ENCODE measurements around the gene AGT.

AGT gene

GRCh38 chr1:230713915-230714764 lies at the start of gene AGT:
Gene AGT (minus strand): TSS chr1:230714122. CDS start chr1:230710823, 3,299 bp downstream.
- no peak within 1 kb of the TSS for H3K4me3 ChIP-seq (ENCODE audit: low read length)
- TF ChIP-seq, protein P1, sequence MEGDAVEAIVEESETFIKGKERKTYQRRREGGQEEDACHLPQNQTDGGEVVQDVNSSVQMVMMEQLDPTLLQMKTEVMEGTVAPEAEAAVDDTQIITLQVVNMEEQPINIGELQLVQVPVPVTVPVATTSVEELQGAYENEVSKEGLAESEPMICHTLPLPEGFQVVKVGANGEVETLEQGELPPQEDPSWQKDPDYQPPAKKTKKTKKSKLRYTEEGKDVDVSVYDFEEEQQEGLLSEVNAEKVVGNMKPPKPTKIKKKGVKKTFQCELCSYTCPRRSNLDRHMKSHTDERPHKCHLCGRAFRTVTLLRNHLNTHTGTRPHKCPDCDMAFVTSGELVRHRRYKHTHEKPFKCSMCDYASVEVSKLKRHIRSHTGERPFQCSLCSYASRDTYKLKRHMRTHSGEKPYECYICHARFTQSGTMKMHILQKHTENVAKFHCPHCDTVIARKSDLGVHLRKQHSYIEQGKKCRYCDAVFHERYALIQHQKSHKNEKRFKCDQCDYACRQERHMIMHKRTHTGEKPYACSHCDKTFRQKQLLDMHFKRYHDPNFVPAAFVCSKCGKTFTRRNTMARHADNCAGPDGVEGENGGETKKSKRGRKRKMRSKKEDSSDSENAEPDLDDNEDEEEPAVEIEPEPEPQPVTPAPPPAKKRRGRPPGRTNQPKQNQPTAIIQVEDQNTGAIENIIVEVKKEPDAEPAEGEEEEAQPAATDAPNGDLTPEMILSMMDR (conservative IDR thresholded peaks at IDR 0.05; ENCODE audit: low read depth, low read length) = no peak
- peak; percentile 33 for DNase-seq (ENCODE audit: low read depth)

- TF ChIP-seq, protein P1 (conservative IDR thresholded peaks at IDR 0.05; ENCODE audit: low read depth, low read length) = no peak
- H3K4me3 ChIP-seq (ENCODE audit: low read length) = no peak overlapping the region
- no peak for DNase-seq (ENCODE audit: low read depth)
These were observed 47.7 kb upstream of the AGT start for GRCh38 chr1:230761443-230762167.

DNA sequence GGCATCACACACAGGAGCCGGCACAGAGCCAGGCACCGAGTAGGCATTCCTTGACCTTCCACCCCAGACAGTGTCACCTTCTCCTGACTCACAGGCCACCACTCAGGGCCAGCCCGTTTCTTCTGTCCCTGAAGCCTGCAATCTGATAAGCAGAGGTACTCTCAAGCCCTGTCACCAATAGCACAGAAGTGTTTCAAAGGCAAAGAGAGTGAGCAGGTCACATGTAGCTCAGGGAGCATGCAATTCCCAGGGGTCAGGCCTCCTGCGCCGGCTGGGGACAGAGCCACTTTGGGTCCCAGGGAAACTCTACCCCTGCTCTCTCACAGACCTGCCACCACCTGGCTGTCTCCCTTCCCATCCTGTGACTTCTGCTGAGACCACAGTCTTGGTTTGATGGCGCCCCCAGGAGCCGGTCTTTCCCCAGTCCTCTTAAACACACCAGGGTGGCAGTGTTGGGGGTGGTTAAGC lies 46.5 kb upstream of the AGT start:
- no peak for DNase-seq (ENCODE audit: low read depth)
- no peak overlapping the region for H3K4me3 ChIP-seq (ENCODE audit: low read length)
- TF ChIP-seq, protein P1 (conservative IDR thresholded peaks at IDR 0.05; ENCODE audit: low read depth, low read length) = no peak

DNA sequence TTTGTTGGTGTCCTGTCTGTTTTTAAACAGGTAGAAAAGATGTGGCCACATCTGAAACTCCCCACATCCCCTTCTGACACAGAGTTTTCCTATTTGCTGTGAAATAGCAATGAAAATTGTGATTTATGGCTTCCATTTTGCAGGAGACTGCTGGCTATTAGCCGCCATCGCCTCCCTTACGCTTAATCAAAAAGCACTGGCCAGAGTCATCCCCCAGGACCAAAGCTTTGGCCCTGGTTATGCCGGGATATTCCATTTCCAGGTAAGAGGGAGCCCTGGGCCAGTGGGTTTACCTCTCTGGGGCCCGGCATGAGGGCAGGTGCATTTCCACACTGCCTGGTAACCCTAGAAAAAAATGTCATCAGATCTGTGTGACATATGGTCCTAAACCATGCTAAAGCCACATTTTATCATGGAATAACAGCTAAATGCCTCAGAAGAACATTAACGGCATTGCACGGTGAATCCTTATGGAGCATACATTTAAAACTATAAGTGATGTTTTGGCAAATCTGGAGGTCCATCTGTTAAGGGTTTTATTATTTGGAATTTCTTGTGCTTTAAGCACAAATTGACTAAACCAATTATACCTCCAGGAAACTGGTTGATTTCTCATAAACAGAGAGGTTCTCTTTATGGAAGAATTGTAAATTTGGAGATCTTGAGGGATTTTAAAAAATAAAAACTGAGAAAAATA lies 45.6 kb upstream of the AGT start:
- TF ChIP-seq, protein P1 (conservative IDR thresholded peaks at IDR 0.05; ENCODE audit: low read depth, low read length) = no peak
- no peak for DNase-seq (ENCODE audit: low read depth)
- H3K4me3 ChIP-seq (ENCODE audit: low read length) = no peak overlapping the region

- TF ChIP-seq, protein P1 (conservative IDR thresholded peaks at IDR 0.05; ENCODE audit: low read depth, low read length) = no peak
- H3K4me3 ChIP-seq (ENCODE audit: low read length) = no peak overlapping the region
- no peak for DNase-seq (ENCODE audit: low read depth)
These were observed 44.9 kb upstream of the AGT start for GRCh38 chr1:230758709-230759368.

- TF ChIP-seq, protein P1 (conservative IDR thresholded peaks at IDR 0.05; ENCODE audit: low read depth, low read length) = no peak
- no peak for DNase-seq (ENCODE audit: low read depth)
- H3K4me3 ChIP-seq (ENCODE audit: low read length) = no peak overlapping the region
These were observed 44.2 kb upstream of the AGT start for GRCh38 chr1:230757856-230758708.

All from retinal pigment epithelial cell (primary cell).